Brain pericyte (primary cell): ENCODE measurements around the gene PUM1.

Experiments
- DNase-seq: peaks from one replicate; pipeline ENCODE4 v3.0.0-alpha.2; 2012; ENCODE audit warnings: low read depth, low spot score

The PUM1 gene

GRCh38 chr1:30892671-30893073 is 172.8 kb downstream of the PUM1 start:
- DNase-seq, result no peak

GRCh38 chr1:30891227-30891552 is 174.3 kb downstream of the PUM1 start:
- DNase-seq, result no peak

GRCh38 chr1:30890502-30891226 is 174.9 kb downstream of the PUM1 start:
- DNase-seq, result no peak

GRCh38 chr1:30889511-30889910 is 176.0 kb downstream of the PUM1 start:
- no peak for DNase-seq

GRCh38 chr1:30888975-30889374 is 176.5 kb downstream of the PUM1 start:
- DNase-seq, result no peak

- no peak for DNase-seq
These were observed 177.1 kb downstream of the PUM1 start for GRCh38 chr1:30888391-30888790.

- no peak for DNase-seq
These were observed 177.8 kb downstream of the PUM1 start for GRCh38 chr1:30887485-30888315.

- no peak for DNase-seq
These were observed 178.6 kb downstream of the PUM1 start for GRCh38 chr1:30886710-30887428.

- DNase-seq, result no peak
These were observed 179.7 kb downstream of the PUM1 start for GRCh38 chr1:30885570-30886522.

- no peak for DNase-seq
These were observed 180.8 kb downstream of the PUM1 start for GRCh38 chr1:30884723-30885122.

GRCh38 chr1:30883389-30884172 is 181.9 kb downstream of the PUM1 start:
- no peak for DNase-seq

GRCh38 chr1:30882678-30883388 is 182.7 kb downstream of the PUM1 start:
- DNase-seq, result no peak
